B cell (primary cell): ENCODE measurements around the gene FYN. TPM values are rescaled to one million over a fixed set of nuclear protein-coding genes. Genes with fewer than 3 reads are reported as not detected.

Experiments
- ATAC-seq: fragments of 200-7000 bp; cut with Tn5 transposase; one replicate; pipeline ENCODE4 v1.10.0; 2021; ENCODE audit warnings: low read depth, mild to moderate bottlenecking, moderate number of reproducible peaks, moderate library complexity
- CTCF ChIA-PET: fragments of 350-600 bp; sonication (Branson Sonifier 250); formaldehyde crosslinking; loops from one replicate; lab custom pipeline; 2021; ENCODE audit warnings: antibody characterized with exemption, inconsistent platforms; lab: Charles Lee
- POLR2A ChIA-PET: fragments of 350-600 bp; sonication (Branson Sonifier 250); formaldehyde crosslinking; loops from one replicate; lab custom pipeline; 2021; ENCODE audit warnings: antibody characterized with exemption; lab: Charles Lee
- DNase-seq: peaks from one replicate; pipeline ENCODE4 v3.0.0; 2013
- H2AFZ ChIP-seq: 2 replicates; pipeline ENCODE4 v1.6.1; 2012; ENCODE audit warnings: mild to moderate bottlenecking, low read depth, low read length; ENCODE audit not compliant: insufficient read depth, poor library complexity, severe bottlenecking
- H3K27ac ChIP-seq, 2 donors: 1 replicate in 1 of 2; 2 replicates in 1 of 2; pipeline ENCODE4 v1.5.1; 2012 to 2013; ENCODE audit warnings: low read length in 2 of 2, mild to moderate bottlenecking in 2 of 2, moderate library complexity in 1 of 2
- H3K27me3 ChIP-seq, 4 experiments: fragments of 200-600 bp in 1 of 4; sonication (generic) in 1 of 4; replicated peaks in 1 of 4; 1 replicate in 2 of 4; 2 replicates in 2 of 4; pipeline versions ENCODE4 v1.6.1 to v1.7.0; 2013 to 2016; ENCODE audit warnings: low read length in 3 of 4, mild to moderate bottlenecking in 2 of 4, mixed read lengths in 1 of 4, moderate library complexity in 1 of 4; ENCODE audit not compliant: insufficient read depth in 4 of 4, control insufficient read depth in 3 of 4; ENCODE audit errors: control extremely low read depth in 1 of 4
- H3K36me3 ChIP-seq, 2 experiments: replicated peaks in 1 of 2; 1 replicate in 1 of 2; 2 replicates in 1 of 2; pipeline versions ENCODE4 v1.6.1 to v1.7.1; 2013; ENCODE audit warnings: low read length in 1 of 2; ENCODE audit not compliant: insufficient read depth in 2 of 2, control insufficient read depth in 1 of 2; ENCODE audit errors: control extremely low read depth in 1 of 2, extremely low read depth in 1 of 2
- H3K4me1 ChIP-seq, 2 donors: fragments of 200-600 bp in 1 of 2; sonication (generic) in 1 of 2; 1 replicate in 1 of 2; 2 replicates in 1 of 2; pipeline versions ENCODE4 v1.5.1 to v1.6.1; 2013 to 2017; ENCODE audit warnings: low read length in 2 of 2; ENCODE audit not compliant: control insufficient read depth in 2 of 2, insufficient read depth in 2 of 2
- H3K4me2 ChIP-seq: replicated peaks from 2 replicates; pipeline ENCODE3; 2012; ENCODE audit warnings: mild to moderate bottlenecking, low read depth, low read length; ENCODE audit not compliant: poor library complexity, severe bottlenecking
- H3K4me3 ChIP-seq, 5 experiments: fragments of 200-600 bp in 1 of 5; sonication (generic) in 1 of 5; 1 replicate in 3 of 5; 2 replicates in 2 of 5; pipeline versions ENCODE4 v1.5.1 to v1.7.0; 2011 to 2016; ENCODE audit warnings: low read length in 4 of 5, mild to moderate bottlenecking in 4 of 5, low read depth in 2 of 5, control low read depth in 1 of 5, moderate library complexity in 1 of 5; ENCODE audit not compliant: insufficient read depth in 1 of 5; ENCODE audit errors: control extremely low read depth in 1 of 5, extremely low read depth in 1 of 5
- H3K79me2 ChIP-seq: fragments of 200-600 bp; sonication (generic); one replicate; pipeline ENCODE4 v1.6.0; 2016; ENCODE audit warnings: low read length; ENCODE audit not compliant: control insufficient read depth, insufficient read depth
- H3K9ac ChIP-seq: fragments of 200-600 bp; sonication (generic); 2 replicates; pipeline ENCODE4 v1.6.1; 2017; ENCODE audit warnings: mild to moderate bottlenecking, low read length, moderate library complexity
- H3K9me3 ChIP-seq, 3 donors: one replicate each; pipeline versions ENCODE4 v1.6.1 to v1.7.1; 2013; ENCODE audit warnings: low read length in 2 of 3; ENCODE audit not compliant: control insufficient read depth in 2 of 3, insufficient read depth in 1 of 3; ENCODE audit errors: control extremely low read depth in 1 of 3
- H4K20me1 ChIP-seq: 2 replicates; pipeline ENCODE4 v1.6.0; 2012; ENCODE audit warnings: mild to moderate bottlenecking, low read length; ENCODE audit not compliant: insufficient read depth, control insufficient read depth, poor library complexity, severe bottlenecking
- H3K27ac Mint-ChIP-seq: one replicate; pipeline ENCODE4 v1.8.0; 2021; ENCODE audit warnings: mixed read lengths
- H3K27me3 Mint-ChIP-seq: one replicate; pipeline ENCODE4 v1.8.0; 2021; ENCODE audit warnings: mixed read lengths
- H3K4me1 Mint-ChIP-seq: one replicate; pipeline ENCODE4 v1.8.0; 2021; ENCODE audit warnings: mixed read lengths
- H3K4me3 Mint-ChIP-seq: one replicate; pipeline ENCODE4 v1.8.0; 2021; ENCODE audit warnings: mixed read lengths
- H3K9me3 Mint-ChIP-seq: one replicate; pipeline ENCODE4 v1.8.0; 2022; ENCODE audit warnings: mixed read lengths; ENCODE audit not compliant: insufficient read depth
- CTCF ChIP-seq: fragments of 200-600 bp; IDR thresholded peaks from one replicate; pipeline ENCODE4 v1.8.0; 2022; ENCODE audit warnings: antibody characterized with exemption, mild to moderate bottlenecking
- EZH2 ChIP-seq: IDR thresholded peaks from 2 replicates; pipeline ENCODE4 v1.6.1; 2012; ENCODE audit warnings: borderline replicate concordance, low read depth, mild to moderate bottlenecking, moderate library complexity, low read length; ENCODE audit not compliant: insufficient read depth, poor library complexity, severe bottlenecking
- WGBS: methylation state at CpG from one replicate; pipeline ENCODE4 v1.1.5; 2013; ENCODE audit warnings: missing lambda C conversion rate; ENCODE audit not compliant: insufficient coverage; 5-methylcytosine and 5-hydroxymethylcytosine counted together
- intact Hi-C: fragments of 100-400 bp; cut with micrococcal nuclease; formaldehyde crosslinking; loops from one replicate; pipeline ENCODE4 v1.10.0; 2022
- polyA plus RNA-seq: library from polyadenylated mRNA; depleted of rRNA; stranded (reverse); fragments of >200 nt; gene quantifications from 2 replicates; pipeline ENCODE4 v1.2.3, GENCODE V29; 2012
- total RNA-seq, 2 donors: library from RNA; stranded (reverse); fragments of 120-200 nt in 1 of 2; gene quantifications; 1 replicate in 1 of 2; 2 replicates in 1 of 2; pipeline versions ENCODE4 v1.2.3 to v1.2.4, GENCODE V29; 2013 to 2022

Gene FYN
- total and polyA plus RNA-seq, 2 donors (not counting 1 experiment from before 2014, with no cell fraction given), result 54.1 to 94.0 TPM

- no peak for DNase-seq
- Histone ChIP-seq H2AFZ (no peak overlapping the region), H3K9me3 (no peaks in the 10 kb centered on the region), H3K79me2 (no peaks in the 10 kb centered on the region), H3K27me3 (no peaks in the 10 kb centered on the region), H3K9ac (no peak overlapping the region), H4K20me1 (no peaks in the 10 kb centered on the region), H3K4me2 (no peak overlapping the region), H3K4me3 (no peak overlapping the region), H3K36me3 (peaks cover 0 to 46% of the 10 kb centered on the region in 2 experiments), H3K27ac (no peak overlapping the region), H3K4me1 (no peaks in the 10 kb centered on the region)
- no peak for TF ChIP-seq CTCF
- no peak for TF ChIP-seq EZH2
- Mint-ChIP-seq H3K4me3 (no peak overlapping the region), H3K4me1 (no peaks in the 10 kb centered on the region), H3K27ac (no peak overlapping the region), H3K27me3 (no peaks in the 10 kb centered on the region), H3K9me3 (peaks cover 4% of the 10 kb centered on the region)
- ChIA-PET POLR2A (no interaction called here), CTCF (no interaction called here)
- intact Hi-C loops, result no loop called here
- no peak for ATAC-seq
- WGBS, result 96% methylated on average over 4 of the region's 7 CpGs
Observed at GRCh38 chr6:111685058-111685457, 188.2 kb downstream of the FYN start.

- ChIA-PET POLR2A (no interaction called here), CTCF (no interaction called here)
- 100% methylated on average over 2 of the region's 5 CpGs for WGBS
- no peaks in the 10 kb centered on the region for H3K27me3 Mint-ChIP-seq
- H3K27ac Mint-ChIP-seq, result no peak overlapping the region
- no peak overlapping the region for H3K9ac ChIP-seq
- no peaks in the 10 kb centered on the region for H3K9me3 ChIP-seq
- no peak overlapping the region for H2AFZ ChIP-seq
- H3K9me3 Mint-ChIP-seq, result no peaks in the 10 kb centered on the region
- TF ChIP-seq EZH2 (no peak), CTCF (no peak)
- H3K79me2 ChIP-seq, result no peaks in the 10 kb centered on the region
- H3K4me1 Mint-ChIP-seq, result peaks cover 3% of the 10 kb centered on the region
- H3K4me1 ChIP-seq, result no peaks in the 10 kb centered on the region
- no peak for DNase-seq
- H3K4me3 ChIP-seq, result no peak overlapping the region
- no peak overlapping the region for H3K27ac ChIP-seq
- H3K4me2 ChIP-seq, result no peak overlapping the region
- peaks cover 0 to 49% of the 10 kb centered on the region in 2 experiments for H3K36me3 ChIP-seq
- H3K4me3 Mint-ChIP-seq, result no peak overlapping the region
- intact Hi-C loops, result no loop called here
- no peaks in the 10 kb centered on the region for H3K27me3 ChIP-seq
- no peaks in the 10 kb centered on the region for H4K20me1 ChIP-seq
- ATAC-seq, result no peak
Observed at GRCh38 chr6:111683749-111684267, 189.4 kb downstream of the FYN start.
